GM12878 (cell line): Measurements from ENCODE around the gene EHD1. TPM values are rescaled to one million over a fixed set of nuclear protein-coding genes. Genes with fewer than 3 reads are reported as not detected.

ENCODE experiments used
- ATAC-seq: fragments of 200-7000 bp; cut with Tn5 transposase; 3 replicates; pipeline ENCODE4 v1.9.1; 2020; ENCODE audit warnings: mild to moderate bottlenecking, moderate library complexity
- BruUV-seq: library from RNA; stranded (reverse); fragments of 400-500 nt; replicated peaks from 2 replicates; lab custom pipeline; 2021; lab: Mats Ljungman, UMichigan
- CTCF ChIA-PET: fragments of 300-600 bp; sonication (Branson Sonifier 250); formaldehyde crosslinking; extraction: SDS; loops from one replicate; lab custom pipeline; 2021; ENCODE audit warnings: inconsistent platforms; lab: Yijun Ruan, JAX
- POLR2A ChIA-PET: fragments of 350-600 bp; formaldehyde crosslinking; extraction: SDS; loops from one replicate; lab custom pipeline; 2021; ENCODE audit warnings: inconsistent platforms; lab: Charles Lee
- RAD21 ChIA-PET: fragments of 300-600 bp; sonication (Branson Sonifier 250); formaldehyde crosslinking; loops from one replicate; lab custom pipeline; 2023; ENCODE audit warnings: antibody characterized with exemption; ENCODE audit not compliant: unreplicated experiment; lab: Charles Lee
- SMC1A ChIA-PET: fragments of 300-600 bp; sonication (Branson Sonifier 250); formaldehyde crosslinking; loops from one replicate; lab custom pipeline; 2023; ENCODE audit not compliant: unreplicated experiment, uncharacterized antibody; lab: Charles Lee
- DNase-seq: peaks from one replicate; pipeline ENCODE4 v3.0.0-alpha.2; 2011; ENCODE audit warnings: low read depth, low spot score
- FAIRE-seq: peaks from 3 replicates; lab custom pipeline; 2011; peaks lifted over from hg19 to GRCh38; lab: Jason Lieb, UNC
- H2AFZ ChIP-seq: 2 replicates; pipeline ENCODE4 v1.6.0; 2011; ENCODE audit warnings: low read depth, low read length, control low read depth; ENCODE audit not compliant: control insufficient read depth
- H3K27ac ChIP-seq: 2 replicates; pipeline ENCODE4 v1.5.1; 2011; ENCODE audit warnings: control low read depth; ENCODE audit not compliant: control insufficient read depth, insufficient read depth
- H3K27me3 ChIP-seq, 2 experiments: replicated peaks in 1 of 2; 2 replicates each; pipeline versions ENCODE4 v1.6.0 to v1.6.1; 2011; ENCODE audit warnings: low read length in 1 of 2; ENCODE audit not compliant: control insufficient read depth in 2 of 2, insufficient read depth in 2 of 2
- H3K36me3 ChIP-seq, 2 experiments: 2 replicates each; pipeline ENCODE4 v1.5.1; 2011; ENCODE audit warnings: low read length in 1 of 2; ENCODE audit not compliant: control insufficient read depth in 2 of 2, insufficient read depth in 2 of 2
- H3K4me1 ChIP-seq: 2 replicates; pipeline ENCODE4 v1.6.1; 2011; ENCODE audit warnings: mild to moderate bottlenecking, low read length, moderate library complexity, mixed read lengths; ENCODE audit not compliant: control insufficient read depth, insufficient read depth
- H3K4me2 ChIP-seq: 2 replicates; pipeline ENCODE4 v1.6.0; 2011; ENCODE audit warnings: control low read depth; ENCODE audit not compliant: control insufficient read depth, insufficient read depth
- H3K4me3 ChIP-seq: fragments of 200-600 bp; sonication (generic); 2 replicates; pipeline ENCODE4 v1.5.1; 2016
- H3K79me2 ChIP-seq: 2 replicates; pipeline ENCODE4 v1.6.0; 2011; ENCODE audit warnings: low read length; ENCODE audit not compliant: control insufficient read depth, insufficient read depth
- H3K9ac ChIP-seq: 2 replicates; pipeline ENCODE4 v1.8.0; 2011; ENCODE audit warnings: low read length, control low read depth, mixed read lengths; ENCODE audit not compliant: control insufficient read depth, insufficient read depth
- H3K9me3 ChIP-seq: replicated peaks from 3 replicates; pipeline ENCODE4 v1.5.1; 2011; ENCODE audit warnings: mild to moderate bottlenecking, low read length; ENCODE audit not compliant: control insufficient read depth, insufficient read depth
- H4K20me1 ChIP-seq: 2 replicates; pipeline ENCODE4 v1.6.0; 2011; ENCODE audit not compliant: control insufficient read depth, insufficient read depth
- CBX5 ChIP-seq: sonication (generic); IDR thresholded peaks from 2 replicates; pipeline ENCODE4 v1.6.1; 2016; ENCODE audit warnings: low read depth, moderate library complexity, mild to moderate bottlenecking, inconsistent platforms
- CREB1 ChIP-seq: IDR thresholded peaks from 2 replicates; pipeline ENCODE4 v1.6.1; 2012; ENCODE audit warnings: low read depth, mild to moderate bottlenecking, inconsistent platforms
- ETV6 ChIP-seq, 2 experiments: fragments of 450-650 bp in 1 of 2; IDR thresholded peaks in 1 of 2; conservative IDR thresholded peaks in 1 of 2; 2 replicates each; pipeline ENCODE4 v1.6.1; 2014; ENCODE audit warnings: antibody characterized with exemption in 1 of 2, borderline replicate concordance in 1 of 2, low read depth in 1 of 2, mild to moderate bottlenecking in 1 of 2, moderate library complexity in 1 of 2
- KAT2A ChIP-seq: conservative IDR thresholded peaks from 2 replicates; pipeline ENCODE4 v1.6.1; 2011; ENCODE audit warnings: low read depth, low read length; ENCODE audit not compliant: control insufficient read depth
- NRF1 ChIP-seq: conservative IDR thresholded peaks from 2 replicates; pipeline ENCODE4 v1.6.1; 2011; ENCODE audit warnings: mild to moderate bottlenecking, low read depth, low read length, improper control_type of control experiment
- POU2F2 ChIP-seq: IDR thresholded peaks from 3 replicates; pipeline ENCODE4 v1.6.1; 2011; ENCODE audit warnings: low read depth, mild to moderate bottlenecking, low read length, borderline replicate concordance
- RAD51 ChIP-seq: fragments of 450-650 bp; IDR thresholded peaks from 2 replicates; pipeline ENCODE4 v1.6.1; 2016; ENCODE audit warnings: moderate library complexity, mild to moderate bottlenecking, inconsistent platforms
- REST ChIP-seq: IDR thresholded peaks from 2 replicates; pipeline ENCODE4 v1.6.1; 2012; ENCODE audit warnings: mild to moderate bottlenecking, low read depth, low read length
- SIN3A ChIP-seq: IDR thresholded peaks from 2 replicates; pipeline ENCODE4 v1.6.1; 2012; ENCODE audit warnings: low read depth, low read length, improper control_type of control experiment
- TCF7 ChIP-seq: IDR thresholded peaks from 2 replicates; pipeline ENCODE4 v1.6.1; 2014; ENCODE audit warnings: antibody characterized with exemption, borderline replicate concordance
- USF1 ChIP-seq: IDR thresholded peaks from 2 replicates; pipeline ENCODE4 v1.6.1; 2011; ENCODE audit warnings: borderline replicate concordance, low read depth, mild to moderate bottlenecking, moderate library complexity, mixed read lengths, low read length; ENCODE audit not compliant: insufficient read depth; ENCODE audit errors: extremely low read length
- ZNF384 ChIP-seq: IDR thresholded peaks from 2 replicates; pipeline ENCODE4 v1.6.1; 2012; ENCODE audit warnings: low read depth, mild to moderate bottlenecking, low read length, improper control_type of control experiment, borderline replicate concordance
- WGBS: methylation state at CpG from one replicate; pipeline ENCODE4 v1.1.6; 2016; ENCODE audit warnings: low lambda C conversion rate; ENCODE audit not compliant: insufficient replicate concordance, insufficient coverage; ENCODE audit errors: missing lambda C conversion rate; 5-methylcytosine and 5-hydroxymethylcytosine counted together
- in situ Hi-C: fragments of 300-500 bp; cut with MboI; formaldehyde crosslinking; loops from 9 replicates; pipeline ENCODE4 v1.14.3; 2018; ENCODE audit warnings: mixed read lengths
- intact Hi-C: fragments of 100-400 bp; cut with micrococcal nuclease; formaldehyde crosslinking; loops from one replicate; pipeline ENCODE4 v1.14.2; 2022; ENCODE audit not compliant: unreplicated experiment
- polyA plus RNA-seq, 11 experiments: library from polyadenylated mRNA; depleted of rRNA in 4 of 11; unstranded in 6 of 11; stranded (reverse) in 5 of 11; fragments of >200 nt; fragmentation: Nextera tagmentation in 4 of 11; fragmentation: Illumina TruSeq in 1 of 11; extraction: Ambion mirVana in 4 of 11; extraction: Trizol in 1 of 11; gene quantifications; 1 replicate in 1 of 11; 2 replicates in 10 of 11; pipeline versions ENCODE4 v1.2.1 to v1.2.3, GENCODE V29; 2011 to 2016; ENCODE audit warnings: inconsistent platforms in 2 of 11, missing spikeins in 2 of 11, low read depth in 1 of 11
- total RNA-seq, 4 experiments: library from RNA; depleted of rRNA in 3 of 4; stranded (reverse); fragments of >200 nt in 3 of 4; fragmentation: Illumina TruSeq in 1 of 4; extraction: Trizol in 1 of 4; gene quantifications; 2 replicates each; pipeline versions ENCODE4 v1.2.1 to v1.2.3, GENCODE V29; 2013 to 2021

The EHD1 gene
- total and polyA plus RNA-seq, 10 of the 15 experiments (the other 5 are each of a cell fraction or from before 2014, with no cell fraction given) = 1.0 to 165 (median 66.5) TPM

- in situ Hi-C loops = no loop called here
Measured at GRCh38 chr11:64827451-64827839, 51.0 kb downstream of the EHD1 start.

More at GRCh38 chr11:64827451-64827839, 51.0 kb downstream of the EHD1 start:
- Histone ChIP-seq H3K27ac (no peak overlapping the region), H4K20me1 (no peaks in the 10 kb centered on the region), H3K9me3 (no peaks in the 10 kb centered on the region), H3K4me2 (no peak overlapping the region), H3K9ac (no peak overlapping the region), H3K36me3 (no peaks in the 10 kb centered on the region), H2AFZ (no peak overlapping the region), H3K27me3 (no peaks in the 10 kb centered on the region), H3K4me3 (no peak overlapping the region), H3K4me1 (no peaks in the 10 kb centered on the region), H3K79me2 (no peaks in the 10 kb centered on the region)
- ChIA-PET SMC1A (no interaction called here), RAD21 (no interaction called here), POLR2A (no interaction called here), CTCF (no interaction called here)
- TF ChIP-seq ETV6 (conservative IDR thresholded peaks at IDR 0.05 in 1 of 2, IDR thresholded peaks at IDR 0.05 in 1 of 2; ENCODE audit: borderline replicate concordance in 1 of 2, low read depth in 1 of 2) (no peak), RAD51 (no peak), POU2F2 (no peak), REST (no peak), KAT2A (no peak), USF1 (no peak), ZNF384 (no peak), CREB1 (no peak), NRF1 (no peak), SIN3A (no peak), TCF7 (no peak), CBX5 (no peak)
- no TSS peak for BruUV-seq
- ATAC-seq (no peak), DNase-seq (no peak), FAIRE-seq (no peak)
- intact Hi-C loops = no loop called here
- 80% methylated on average over 22 of the region's 22 CpGs for WGBS
